Activated CD8-positive, alpha-beta memory T cell treated with anti-CD3 and anti-CD28 coated beads, Interleukin-2, amount 50 U/mL, for 4 hours (primary cell): Measurements from ENCODE around the gene AASS.

Experiments
- DNase-seq: peaks from one replicate; pipeline ENCODE4 v3.0.0-alpha.2; 2020

Gene AASS

GRCh38 chr7:122035876-122036275, 108.2 kb downstream of the AASS start:
- no peak for DNase-seq

GRCh38 chr7:122033641-122034040, 110.4 kb downstream of the AASS start:
- DNase-seq = no peak

- DNase-seq = no peak
These were observed 117.0 kb downstream of the AASS start for GRCh38 chr7:122027058-122027457.
